GM12874 (cell line): Measurements from ENCODE around the gene CNTNAP5.

Experiments used
- CTCF ChIP-seq: IDR thresholded peaks from 2 replicates; pipeline ENCODE4 v1.5.1; 2011; ENCODE audit warnings: low read depth, mild to moderate bottlenecking, control low read depth, low read length, moderate library complexity; ENCODE audit not compliant: insufficient read depth

Gene CNTNAP5

GRCh38 chr2:124879640-124880039 is 854.6 kb downstream of the CNTNAP5 start:
- TF ChIP-seq CTCF = no peak

- no peak for TF ChIP-seq CTCF
Observed at GRCh38 chr2:124880995-124881394, 855.9 kb downstream of the CNTNAP5 start.

GRCh38 chr2:124882423-124882822 is 857.3 kb downstream of the CNTNAP5 start:
- no peak for TF ChIP-seq CTCF

GRCh38 chr2:124883595-124883994 is 858.5 kb downstream of the CNTNAP5 start:
- no peak for TF ChIP-seq CTCF

GRCh38 chr2:124884315-124884714 is 859.2 kb downstream of the CNTNAP5 start:
- TF ChIP-seq CTCF = no peak

- no peak for TF ChIP-seq CTCF
Observed at GRCh38 chr2:124886216-124886615, 861.1 kb downstream of the CNTNAP5 start.

- TF ChIP-seq CTCF = no peak
Observed at GRCh38 chr2:124887466-124887865, 862.4 kb downstream of the CNTNAP5 start.

- TF ChIP-seq CTCF = no peak
Observed at GRCh38 chr2:124888431-124888830, 863.3 kb downstream of the CNTNAP5 start.
